ENCODE measurements around the gene SLC10A7.

The SLC10A7 gene

GRCh38 chr4:146232131-146232722 is 289.5 kb downstream of the SLC10A7 start:
- TF ChIP-seq CTCF (IDR thresholded peaks at IDR 0.05; ENCODE audit: low read depth, low read length, missing control alignments), result no peak
- no peak for DNase-seq (ENCODE audit: low read depth)
- no peak overlapping the region for H3K4me3 ChIP-seq (ENCODE audit: low read depth, low read length)

GRCh38 chr4:146229406-146229805 is 292.3 kb downstream of the SLC10A7 start:
- no peak for TF ChIP-seq CTCF (IDR thresholded peaks at IDR 0.05; ENCODE audit: low read depth, low read length, missing control alignments)
- H3K4me3 ChIP-seq (ENCODE audit: low read depth, low read length), result no peak overlapping the region
- no peak for DNase-seq (ENCODE audit: low read depth)

GRCh38 chr4:146224326-146224966 is 297.3 kb downstream of the SLC10A7 start:
- no peak for TF ChIP-seq CTCF (IDR thresholded peaks at IDR 0.05; ENCODE audit: low read depth, low read length, missing control alignments)
- no peak for DNase-seq (ENCODE audit: low read depth)
- H3K4me3 ChIP-seq (ENCODE audit: low read depth, low read length), result no peak overlapping the region

- no peak overlapping the region for H3K4me3 ChIP-seq (ENCODE audit: low read depth, low read length)
- TF ChIP-seq CTCF (IDR thresholded peaks at IDR 0.05; ENCODE audit: low read depth, low read length, missing control alignments), result no peak
- no peak for DNase-seq (ENCODE audit: low read depth)
Measured at GRCh38 chr4:146222313-146222712, 299.4 kb downstream of the SLC10A7 start.

- TF ChIP-seq CTCF (IDR thresholded peaks at IDR 0.05; ENCODE audit: low read depth, low read length, missing control alignments), result no peak
- no peak for DNase-seq (ENCODE audit: low read depth)
- no peak within 1 kb of the TSS for H3K4me3 ChIP-seq (ENCODE audit: low read depth, low read length)
Measured at GRCh38 chr4:146214238-146214637, 307.5 kb downstream of the SLC10A7 start, which contains the start of gene REELD1. TSS of gene REELD1 (plus strand) at chr4:146214538. CDS start at chr4:146216953, 2,415 bp downstream.

- DNase-seq (ENCODE audit: low read depth), result no peak
- TF ChIP-seq CTCF (IDR thresholded peaks at IDR 0.05; ENCODE audit: low read depth, low read length, missing control alignments), result no peak
- H3K4me3 ChIP-seq (ENCODE audit: low read depth, low read length), result no peak overlapping the region
Measured at GRCh38 chr4:146212781-146213180, 309.0 kb downstream of the SLC10A7 start.

- no peak for DNase-seq (ENCODE audit: low read depth)
- no peak for TF ChIP-seq CTCF (IDR thresholded peaks at IDR 0.05; ENCODE audit: low read depth, low read length, missing control alignments)
- no peak overlapping the region for H3K4me3 ChIP-seq (ENCODE audit: low read depth, low read length)
Measured at GRCh38 chr4:146211440-146211839, 310.3 kb downstream of the SLC10A7 start.
